ENCODE data around the gene VEGFC.

GRCh38 chr4:176752191-176752749 lies 40.5 kb downstream of the VEGFC start:
- TF ChIP-seq CTCF (IDR thresholded peaks at IDR 0.05), result no peak
- no peak for TF ChIP-seq SIN3A (IDR thresholded peaks at IDR 0.05; ENCODE audit: borderline replicate concordance, insufficient read depth, low read depth, low read length)
- TF ChIP-seq POLR2AphosphoS5 (IDR thresholded peaks at IDR 0.05; ENCODE audit: low read depth, low read length), result no peak
- no peak for TF ChIP-seq TCF7L2 (IDR thresholded peaks at IDR 0.05; ENCODE audit: low read depth, low read length)
